ENCODE results near the gene PAM16.

Gene PAM16

DNA sequence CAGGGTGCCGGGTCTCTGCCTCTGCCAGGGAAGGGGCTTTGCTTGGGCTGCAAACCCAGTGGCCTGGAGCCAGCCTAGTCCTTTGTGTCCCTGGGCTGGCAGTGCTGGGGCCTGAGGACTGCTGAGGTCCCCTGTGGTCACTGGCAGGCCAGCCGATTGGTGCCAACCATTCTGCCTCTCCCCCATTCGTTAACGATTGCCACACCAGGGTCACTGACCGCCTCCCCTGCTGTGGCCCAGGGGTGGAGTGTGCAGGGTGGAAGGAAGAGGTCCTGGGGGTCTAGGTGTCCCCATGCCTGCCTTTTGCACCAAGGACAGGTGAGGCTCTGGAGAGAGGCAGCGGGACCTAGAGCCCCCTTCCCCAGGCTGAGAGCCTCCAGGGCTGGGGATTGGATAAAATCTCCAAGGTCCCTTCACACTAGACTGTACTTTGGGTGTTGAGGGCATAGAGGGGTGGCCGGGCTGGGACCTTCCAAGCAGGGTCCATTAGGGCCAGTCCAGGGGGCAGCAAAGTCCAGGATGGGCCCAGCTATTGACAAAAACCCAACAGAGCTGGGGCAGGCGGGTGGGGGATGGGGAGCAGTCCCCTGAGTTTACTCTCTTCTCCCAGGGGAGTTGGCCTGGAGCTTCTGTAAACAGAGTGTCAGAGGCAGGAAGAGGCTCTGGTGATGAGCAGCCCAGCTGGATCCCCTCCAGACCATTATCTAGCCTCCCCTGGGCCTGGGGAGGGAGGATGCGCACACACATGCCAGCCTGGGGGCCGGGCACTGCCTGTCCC, 21.6 kb upstream of the PAM16 start:
- TF ChIP-seq, protein P1, sequence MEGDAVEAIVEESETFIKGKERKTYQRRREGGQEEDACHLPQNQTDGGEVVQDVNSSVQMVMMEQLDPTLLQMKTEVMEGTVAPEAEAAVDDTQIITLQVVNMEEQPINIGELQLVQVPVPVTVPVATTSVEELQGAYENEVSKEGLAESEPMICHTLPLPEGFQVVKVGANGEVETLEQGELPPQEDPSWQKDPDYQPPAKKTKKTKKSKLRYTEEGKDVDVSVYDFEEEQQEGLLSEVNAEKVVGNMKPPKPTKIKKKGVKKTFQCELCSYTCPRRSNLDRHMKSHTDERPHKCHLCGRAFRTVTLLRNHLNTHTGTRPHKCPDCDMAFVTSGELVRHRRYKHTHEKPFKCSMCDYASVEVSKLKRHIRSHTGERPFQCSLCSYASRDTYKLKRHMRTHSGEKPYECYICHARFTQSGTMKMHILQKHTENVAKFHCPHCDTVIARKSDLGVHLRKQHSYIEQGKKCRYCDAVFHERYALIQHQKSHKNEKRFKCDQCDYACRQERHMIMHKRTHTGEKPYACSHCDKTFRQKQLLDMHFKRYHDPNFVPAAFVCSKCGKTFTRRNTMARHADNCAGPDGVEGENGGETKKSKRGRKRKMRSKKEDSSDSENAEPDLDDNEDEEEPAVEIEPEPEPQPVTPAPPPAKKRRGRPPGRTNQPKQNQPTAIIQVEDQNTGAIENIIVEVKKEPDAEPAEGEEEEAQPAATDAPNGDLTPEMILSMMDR (IDR thresholded peaks at IDR 0.05) = no peak
- H3K4me1 Mint-ChIP-seq = peaks cover 70% of the 10 kb centered on the region
- peaks cover under 1% of the 10 kb centered on the region for H3K27me3 Mint-ChIP-seq (ENCODE audit: low read depth, poor library complexity)
- H3K27ac Mint-ChIP-seq = no peak overlapping the region
- peak overlapping the region; percentile 90 for H3K4me3 Mint-ChIP-seq
- no peak for DNase-seq
- no peaks in the 10 kb centered on the region for H3K36me3 Mint-ChIP-seq (ENCODE audit: low read depth)
- H3K9me3 Mint-ChIP-seq = no peaks in the 10 kb centered on the region

DNA sequence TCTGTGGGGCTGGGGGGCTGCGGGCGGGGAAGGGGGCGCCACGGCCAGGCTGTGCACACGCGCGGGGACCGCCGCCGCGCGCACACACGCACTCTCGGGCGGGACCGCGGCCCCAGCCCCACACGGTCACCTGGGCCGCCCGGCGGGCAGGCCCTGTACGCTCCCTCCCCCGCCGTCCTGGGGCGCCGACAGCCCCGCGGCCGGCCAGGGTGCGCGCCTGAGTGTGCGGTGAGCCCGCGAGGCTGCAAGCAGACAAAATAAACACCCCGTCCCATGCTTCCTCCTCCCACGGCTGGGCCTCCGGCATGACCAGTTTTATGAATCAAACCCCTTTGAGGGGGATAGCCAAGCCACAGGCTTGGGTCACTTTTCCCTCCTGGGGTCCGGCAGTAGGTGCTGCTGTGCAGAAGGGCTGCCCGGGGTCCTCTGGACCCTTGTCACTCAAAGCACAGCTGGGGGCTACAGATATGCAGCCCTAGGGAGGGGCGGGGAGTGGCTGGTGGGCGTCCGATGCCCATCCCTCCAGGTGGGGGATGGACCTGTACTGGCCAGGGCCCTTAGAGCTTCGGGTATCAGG, 21.0 kb upstream of the PAM16 start:
- H3K27me3 Mint-ChIP-seq (ENCODE audit: low read depth, poor library complexity) = no peaks in the 10 kb centered on the region
- no peaks in the 10 kb centered on the region for H3K36me3 Mint-ChIP-seq (ENCODE audit: low read depth)
- no peak for DNase-seq
- TF ChIP-seq, protein P1 (IDR thresholded peaks at IDR 0.05) = no peak
- H3K4me3 Mint-ChIP-seq = peak overlapping the region; percentile 90
- H3K9me3 Mint-ChIP-seq = no peaks in the 10 kb centered on the region
- H3K27ac Mint-ChIP-seq = no peak overlapping the region
- peaks cover 70% of the 10 kb centered on the region for H3K4me1 Mint-ChIP-seq

- peak within 1 kb of the TSS; percentile 51 for H3K27ac Mint-ChIP-seq
- H3K36me3 Mint-ChIP-seq (ENCODE audit: low read depth) = no peaks in the 10 kb centered on the region
- H3K27me3 Mint-ChIP-seq (ENCODE audit: low read depth, poor library complexity) = no peaks in the 10 kb centered on the region
- H3K4me1 Mint-ChIP-seq = peaks cover 64% of the 10 kb centered on the region
- H3K4me3 Mint-ChIP-seq = peak within 1 kb of the TSS; percentile 90
- peak; percentile 91 for DNase-seq
- TF ChIP-seq, protein P1 (IDR thresholded peaks at IDR 0.05) = no peak
- H3K9me3 Mint-ChIP-seq = no peaks in the 10 kb centered on the region
These were observed 20.4 kb upstream of the PAM16 start, which contains the start of gene VASN for GRCh38 chr16:4371357-4372000. Gene VASN (plus strand): TSS chr16:4371848. CDS start chr16:4380878, 9,030 bp downstream.

- H3K36me3 Mint-ChIP-seq (ENCODE audit: low read depth) = no peaks in the 10 kb centered on the region
- no peaks in the 10 kb centered on the region for H3K9me3 Mint-ChIP-seq
- H3K4me3 Mint-ChIP-seq = peak overlapping the region; percentile 58
- no peak for DNase-seq
- H3K27me3 Mint-ChIP-seq (ENCODE audit: low read depth, poor library complexity) = no peaks in the 10 kb centered on the region
- H3K4me1 Mint-ChIP-seq = peaks cover 59% of the 10 kb centered on the region
- TF ChIP-seq, protein P1 (IDR thresholded peaks at IDR 0.05) = no peak
- H3K27ac Mint-ChIP-seq = peak overlapping the region; percentile 51
These were observed 19.6 kb upstream of the PAM16 start for GRCh38 chr16:4370570-4371356.

- no peaks in the 10 kb centered on the region for H3K27me3 Mint-ChIP-seq (ENCODE audit: low read depth, poor library complexity)
- H3K4me3 Mint-ChIP-seq = no peak overlapping the region
- no peak overlapping the region for H3K27ac Mint-ChIP-seq
- peaks cover 52% of the 10 kb centered on the region for H3K4me1 Mint-ChIP-seq
- DNase-seq = no peak
- no peaks in the 10 kb centered on the region for H3K9me3 Mint-ChIP-seq
- TF ChIP-seq, protein P1 (IDR thresholded peaks at IDR 0.05) = no peak
- H3K36me3 Mint-ChIP-seq (ENCODE audit: low read depth) = no peaks in the 10 kb centered on the region
These were observed 19.0 kb upstream of the PAM16 start for GRCh38 chr16:4370151-4370550.

Measured in nephron progenitor cell (in vitro differentiated cells).